ENCODE results near the gene CCDC63. TPM values are rescaled to one million over a fixed set of nuclear protein-coding genes. Genes with fewer than 3 reads are reported as not detected.

CCDC63 gene
- total RNA-seq, 1 experiment from 2014 or later: not detected

- in situ Hi-C loops (cut with HindIII; ENCODE audit: low pct_unique_long_range_greater_than_20kb, low sequenced_read_pairs): no loop called here
- no peak for DNase-seq (ENCODE audit: low read depth, low spot score)
These were observed 60.2 kb downstream of the CCDC63 start for GRCh38 chr12:110906985-110907384.

GRCh38 chr12:110907583-110907982 lies 60.8 kb downstream of the CCDC63 start:
- in situ Hi-C loops (cut with HindIII; ENCODE audit: low pct_unique_long_range_greater_than_20kb, low sequenced_read_pairs): no loop called here
- no peak for DNase-seq (ENCODE audit: low read depth, low spot score)

- in situ Hi-C loops (cut with HindIII; ENCODE audit: low pct_unique_long_range_greater_than_20kb, low sequenced_read_pairs): no loop called here
- DNase-seq (ENCODE audit: low read depth, low spot score): no peak
These were observed 61.8 kb downstream of the CCDC63 start for GRCh38 chr12:110908377-110909152.

- DNase-seq (ENCODE audit: low read depth, low spot score): peak; percentile 27
- in situ Hi-C loops (cut with HindIII; ENCODE audit: low pct_unique_long_range_greater_than_20kb, low sequenced_read_pairs): no loop called here
These were observed 65.5 kb downstream of the CCDC63 start for GRCh38 chr12:110912263-110912662.

- in situ Hi-C loops (cut with HindIII; ENCODE audit: low pct_unique_long_range_greater_than_20kb, low sequenced_read_pairs): no loop called here
- no peak for DNase-seq (ENCODE audit: low read depth, low spot score)
These were observed 66.6 kb downstream of the CCDC63 start for GRCh38 chr12:110913119-110914056.

- DNase-seq (ENCODE audit: low read depth, low spot score): no peak
- in situ Hi-C loops (cut with HindIII; ENCODE audit: low pct_unique_long_range_greater_than_20kb, low sequenced_read_pairs): no loop called here
These were observed 69.6 kb downstream of the CCDC63 start for GRCh38 chr12:110916295-110916875.

- in situ Hi-C loops (cut with HindIII; ENCODE audit: low pct_unique_long_range_greater_than_20kb, low sequenced_read_pairs): no loop called here
- peak; percentile 42 for DNase-seq (ENCODE audit: low read depth, low spot score)
These were observed 70.7 kb downstream of the CCDC63 start for GRCh38 chr12:110917467-110917866.

- DNase-seq (ENCODE audit: low read depth, low spot score): no peak
- in situ Hi-C loops (cut with HindIII; ENCODE audit: low pct_unique_long_range_greater_than_20kb, low sequenced_read_pairs): no loop called here
These were observed 71.2 kb downstream of the CCDC63 start for GRCh38 chr12:110917961-110918360.

GRCh38 chr12:110919720-110920119 lies 72.9 kb downstream of the CCDC63 start:
- DNase-seq (ENCODE audit: low read depth, low spot score): no peak
- in situ Hi-C loops (cut with HindIII; ENCODE audit: low pct_unique_long_range_greater_than_20kb, low sequenced_read_pairs): no loop called here

GRCh38 chr12:110920324-110920910 lies 73.6 kb downstream of the CCDC63 start, which contains the start of gene MYL2:
Gene MYL2 (minus strand): TSS chr12:110920579. CDS start chr12:110920529, 50 bp downstream.
- no peak for DNase-seq (ENCODE audit: low read depth, low spot score)
- in situ Hi-C loops (cut with HindIII; ENCODE audit: low pct_unique_long_range_greater_than_20kb, low sequenced_read_pairs): no loop called here

- in situ Hi-C loops (cut with HindIII; ENCODE audit: low pct_unique_long_range_greater_than_20kb, low sequenced_read_pairs): no loop called here
- no peak for DNase-seq (ENCODE audit: low read depth, low spot score)
These were observed 74.5 kb downstream of the CCDC63 start for GRCh38 chr12:110921262-110921661.

- in situ Hi-C loops (cut with HindIII; ENCODE audit: low pct_unique_long_range_greater_than_20kb, low sequenced_read_pairs): no loop called here
- DNase-seq (ENCODE audit: low read depth, low spot score): no peak
These were observed 75.9 kb downstream of the CCDC63 start for GRCh38 chr12:110922652-110923051.

- in situ Hi-C loops (cut with HindIII; ENCODE audit: low pct_unique_long_range_greater_than_20kb, low sequenced_read_pairs): no loop called here
- DNase-seq (ENCODE audit: low read depth, low spot score): no peak
These were observed 76.4 kb downstream of the CCDC63 start for GRCh38 chr12:110923192-110923591.

- DNase-seq (ENCODE audit: low read depth, low spot score): no peak
These were observed 77.0 kb downstream of the CCDC63 start for GRCh38 chr12:110923692-110924334.

GRCh38 chr12:110927546-110927945 lies 80.8 kb downstream of the CCDC63 start:
- in situ Hi-C loops (cut with HindIII; ENCODE audit: low pct_unique_long_range_greater_than_20kb, low sequenced_read_pairs): no loop called here
- DNase-seq (ENCODE audit: low read depth, low spot score): no peak

More at GRCh38 chr12:110923692-110924334, 77.0 kb downstream of the CCDC63 start:
- in situ Hi-C loops (cut with HindIII; ENCODE audit: low pct_unique_long_range_greater_than_20kb, low sequenced_read_pairs): no loop called here

GRCh38 chr12:110928700-110929099 lies 81.9 kb downstream of the CCDC63 start:
- in situ Hi-C loops (cut with HindIII; ENCODE audit: low pct_unique_long_range_greater_than_20kb, low sequenced_read_pairs): no loop called here
- no peak for DNase-seq (ENCODE audit: low read depth, low spot score)

- DNase-seq (ENCODE audit: low read depth, low spot score): no peak
- in situ Hi-C loops (cut with HindIII; ENCODE audit: low pct_unique_long_range_greater_than_20kb, low sequenced_read_pairs): no loop called here
These were observed 83.0 kb downstream of the CCDC63 start for GRCh38 chr12:110929818-110930217.

All from SK-MEL-5 (cell line).